SU-DHL-6 (cell line): Measurements from ENCODE around the gene EVPL.

Source experiments
- H2AFZ ChIP-seq: fragments of 200-600 bp; sonication (generic); 2 replicates; pipeline ENCODE4 v1.6.1; 2014; ENCODE audit warnings: low read depth, mild to moderate bottlenecking, moderate library complexity, mixed read lengths, antibody characterized with exemption, low read length; ENCODE audit not compliant: severe bottlenecking
- H3F3A ChIP-seq: fragments of 200-600 bp; shearing (Covaris generic); 2 replicates; pipeline ENCODE4 v1.6.0; 2016; ENCODE audit warnings: antibody characterized with exemption, mild to moderate bottlenecking; ENCODE audit not compliant: insufficient read depth
- H3K27ac ChIP-seq: fragments of 200-600 bp; sonication (generic); 2 replicates; pipeline ENCODE4 v1.5.1; 2016; ENCODE audit warnings: low read depth, mild to moderate bottlenecking, low read length, moderate library complexity, mixed read lengths
- H3K27me3 ChIP-seq: fragments of 200-600 bp; sonication (generic), shearing (Covaris generic); 2 replicates; pipeline ENCODE4 v1.6.0; 2014; ENCODE audit warnings: mild to moderate bottlenecking, low read length
- H3K36me3 ChIP-seq: fragments of 200-600 bp; sonication (generic); 2 replicates; pipeline ENCODE4 v1.6.1; 2014; ENCODE audit warnings: mild to moderate bottlenecking, low read length, mixed read lengths
- H3K4me2 ChIP-seq: fragments of 300-600, 200-600 bp; shearing (Covaris generic), sonication (generic); 2 replicates; pipeline ENCODE4 v1.6.0; 2014; ENCODE audit warnings: low read length, low read depth, mild to moderate bottlenecking; ENCODE audit not compliant: poor library complexity, severe bottlenecking
- H3K4me3 ChIP-seq: fragments of 200-600 bp; sonication (generic); 2 replicates; pipeline ENCODE4 v1.5.1; 2014; ENCODE audit warnings: antibody characterized with exemption, low read length, mild to moderate bottlenecking, mixed read lengths; ENCODE audit not compliant: insufficient read depth, poor library complexity, severe bottlenecking
- H3K79me2 ChIP-seq: fragments of 200-600 bp; sonication (generic); 2 replicates; pipeline ENCODE4 v1.6.1; 2014; ENCODE audit warnings: mild to moderate bottlenecking, low read length, moderate library complexity; ENCODE audit not compliant: insufficient read depth
- H3K9ac ChIP-seq: fragments of 200-600 bp; sonication (generic); 2 replicates; pipeline ENCODE4 v1.7.0; 2014; ENCODE audit warnings: mild to moderate bottlenecking, low read length
- H3K9me2 ChIP-seq: fragments of 200-600 bp; sonication (generic); replicated peaks from 2 replicates; pipeline ENCODE4 v1.6.1; 2014; ENCODE audit warnings: low read length; ENCODE audit not compliant: insufficient read depth
- H3K9me3 ChIP-seq: fragments of 200-600 bp; sonication (generic); 2 replicates; pipeline ENCODE4 v1.6.1; 2014; ENCODE audit warnings: low read length, mixed read lengths; ENCODE audit not compliant: insufficient read depth
- H4K20me1 ChIP-seq: fragments of 200-600 bp; sonication (generic); 2 replicates; pipeline ENCODE4 v1.6.1; 2014; ENCODE audit warnings: low read depth, mild to moderate bottlenecking, antibody characterized with exemption, low read length, moderate library complexity, mixed read lengths
- CTCF ChIP-seq: fragments of 200-600 bp; sonication (generic); IDR thresholded peaks from one replicate; pipeline ENCODE4 v1.5.1; 2017; ENCODE audit warnings: antibody characterized with exemption, mild to moderate bottlenecking, low read length, moderate library complexity; ENCODE audit not compliant: insufficient read depth, poor library complexity, severe bottlenecking
- EZH2phosphoT487 ChIP-seq: fragments of 200-600 bp; sonication (generic), shearing (Covaris generic); conservative IDR thresholded peaks from 2 replicates; pipeline ENCODE4 v1.6.1; 2018; ENCODE audit warnings: mild to moderate bottlenecking, antibody characterized with exemption, low read length, moderate library complexity, mixed read lengths

Gene EVPL

GRCh38 chr17:76008630-76009425 is 18.3 kb downstream of the EVPL start:
- Histone ChIP-seq H3K4me2 (no peak overlapping the region), H3K9ac (no peak overlapping the region)
- TF ChIP-seq EZH2phosphoT487 (no peak), CTCF (no peak)

GRCh38 chr17:76008208-76008607 is 18.9 kb downstream of the EVPL start:
- H3K27me3 ChIP-seq = no peaks in the 10 kb centered on the region
- TF ChIP-seq EZH2phosphoT487 = no peak
- TF ChIP-seq CTCF = no peak

More at GRCh38 chr17:76008630-76009425, 18.3 kb downstream of the EVPL start:
- H3K27ac ChIP-seq = no peak overlapping the region
- no peak overlapping the region for H3K4me3 ChIP-seq
- H3F3A ChIP-seq = no peaks in the 10 kb centered on the region
- H4K20me1 ChIP-seq = no peaks in the 10 kb centered on the region
- no peak overlapping the region for H2AFZ ChIP-seq
- no peaks in the 10 kb centered on the region for H3K27me3 ChIP-seq
- H3K9me2 ChIP-seq = no peaks in the 10 kb centered on the region
- H3K9me3 ChIP-seq = no peaks in the 10 kb centered on the region
- H3K36me3 ChIP-seq = no peaks in the 10 kb centered on the region
- H3K79me2 ChIP-seq = no peaks in the 10 kb centered on the region

GRCh38 chr17:76007850-76008165 is 19.3 kb downstream of the EVPL start:
- H3K79me2 ChIP-seq = no peaks in the 10 kb centered on the region
- H2AFZ ChIP-seq = no peak overlapping the region
- H3K4me3 ChIP-seq = no peak overlapping the region
- H3F3A ChIP-seq = no peaks in the 10 kb centered on the region
- H3K27me3 ChIP-seq = no peaks in the 10 kb centered on the region
- no peaks in the 10 kb centered on the region for H3K36me3 ChIP-seq
- H4K20me1 ChIP-seq = no peaks in the 10 kb centered on the region
- H3K27ac ChIP-seq = no peak overlapping the region
- no peak for TF ChIP-seq EZH2phosphoT487
- no peak for TF ChIP-seq CTCF
- no peaks in the 10 kb centered on the region for H3K9me3 ChIP-seq
- no peak overlapping the region for H3K9ac ChIP-seq
- no peak overlapping the region for H3K4me2 ChIP-seq
- H3K9me2 ChIP-seq = no peaks in the 10 kb centered on the region

More at GRCh38 chr17:76008208-76008607, 18.9 kb downstream of the EVPL start:
- H3K36me3 ChIP-seq = no peaks in the 10 kb centered on the region
- no peak overlapping the region for H3K4me2 ChIP-seq
- no peaks in the 10 kb centered on the region for H4K20me1 ChIP-seq
- H3K9ac ChIP-seq = no peak overlapping the region
- no peaks in the 10 kb centered on the region for H3K79me2 ChIP-seq
- H3K27ac ChIP-seq = no peak overlapping the region
- no peak overlapping the region for H3K4me3 ChIP-seq
- H3K9me2 ChIP-seq = no peaks in the 10 kb centered on the region
- H3F3A ChIP-seq = no peaks in the 10 kb centered on the region
- no peak overlapping the region for H2AFZ ChIP-seq
- no peaks in the 10 kb centered on the region for H3K9me3 ChIP-seq
